Fibroblast of skin of back (primary cell): Measurements from ENCODE around the gene SPC25.

Experiments
- DNase-seq: peaks from one replicate; pipeline ENCODE4 v3.0.0-alpha.2; 2013

SPC25 gene

DNA sequence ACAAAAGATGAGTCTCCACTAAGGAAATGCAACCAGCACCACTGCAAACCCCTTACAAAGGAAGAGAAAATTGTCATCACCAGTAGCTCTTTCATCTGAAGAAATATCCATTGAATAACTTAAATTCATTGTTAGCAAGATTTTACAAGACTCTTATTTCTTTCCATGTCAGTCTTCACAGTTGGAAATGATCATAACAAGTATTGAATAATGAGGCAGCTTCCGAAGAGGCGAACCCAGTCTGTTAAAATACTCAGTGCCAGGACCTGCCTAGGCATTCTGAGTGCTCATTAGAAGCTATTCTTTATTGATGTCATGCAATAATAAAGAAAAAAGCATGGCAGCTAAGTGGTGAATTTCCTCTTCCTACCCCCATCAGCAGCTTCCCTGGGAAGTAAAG, 54.3 kb downstream of the SPC25 start:
- no peak for DNase-seq

DNA sequence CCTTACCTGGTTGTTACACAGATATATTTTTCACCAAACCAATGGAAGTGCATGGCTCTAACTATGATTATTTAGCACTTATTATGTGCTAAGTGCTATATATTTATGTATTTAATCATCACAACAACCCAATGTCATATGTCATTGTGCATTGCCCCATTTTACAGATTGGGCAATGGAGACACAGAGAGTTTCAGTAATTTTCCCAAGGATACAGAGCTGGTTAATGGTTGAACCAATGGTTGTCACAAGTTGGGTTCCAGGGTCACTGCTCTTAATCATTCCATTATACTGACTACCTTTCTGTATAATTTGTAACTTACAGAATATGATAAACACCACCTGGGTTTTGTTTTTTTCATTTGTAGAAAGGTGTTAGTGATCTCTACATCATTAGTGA, 58.6 kb downstream of the SPC25 start:
- DNase-seq: no peak

DNA sequence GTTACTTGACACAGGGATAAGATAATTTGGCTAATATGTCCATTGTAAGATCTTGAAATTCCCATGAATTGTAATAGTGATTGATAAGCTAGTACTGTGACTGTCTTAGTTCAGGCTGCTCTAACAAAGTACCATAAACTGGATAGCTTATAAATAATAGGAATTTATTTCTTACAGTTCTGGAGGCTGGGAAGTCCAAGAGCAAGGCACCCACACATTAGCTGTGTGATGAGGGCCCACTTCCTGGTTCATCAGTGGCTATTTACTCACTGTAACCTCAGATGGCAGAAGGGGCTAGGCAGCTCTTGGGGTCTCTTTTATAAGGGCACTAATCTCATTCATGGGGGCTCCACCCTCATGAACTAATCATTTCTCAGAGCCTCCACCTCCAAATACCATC, 59.3 kb downstream of the SPC25 start:
- no peak for DNase-seq

DNA sequence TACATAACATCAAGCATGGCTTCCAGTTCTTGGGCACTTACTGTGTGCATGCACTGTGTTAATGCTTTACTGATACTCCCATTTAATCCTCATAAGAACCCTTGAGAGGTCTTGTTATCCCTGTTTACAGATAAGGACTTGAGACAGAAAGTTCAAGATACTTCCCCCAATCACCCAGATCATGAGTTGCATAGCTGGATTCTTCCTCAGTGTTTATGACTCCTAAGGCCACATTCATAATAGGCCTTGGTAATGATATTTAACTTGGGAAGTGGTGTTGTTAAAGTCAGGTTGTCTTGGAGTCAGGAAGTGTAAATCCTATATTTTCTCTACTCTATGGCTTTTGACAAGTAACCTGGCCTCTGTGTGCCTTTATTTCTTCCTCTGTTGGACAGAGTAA, 65.1 kb downstream of the SPC25 start:
- DNase-seq: no peak

DNA sequence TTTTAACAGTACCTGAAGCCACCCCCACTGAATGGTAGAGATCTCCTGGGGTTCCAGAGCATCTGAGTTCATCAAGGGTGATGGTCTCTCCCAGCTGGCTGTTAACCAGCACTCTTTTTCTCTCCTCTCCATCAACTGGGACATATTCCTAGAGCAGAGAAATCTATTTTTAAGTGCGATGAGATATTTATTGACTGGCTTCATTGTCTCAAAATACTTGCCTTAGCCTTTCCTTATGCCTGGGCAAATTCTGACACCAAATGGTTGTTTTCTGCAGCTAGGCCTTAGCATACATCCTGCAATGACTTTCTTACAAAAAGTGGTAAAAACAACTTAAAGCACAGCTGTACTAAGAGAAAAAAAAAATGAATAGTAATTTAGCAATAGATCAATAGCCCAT, 68.2 kb downstream of the SPC25 start:
- DNase-seq: no peak

DNA sequence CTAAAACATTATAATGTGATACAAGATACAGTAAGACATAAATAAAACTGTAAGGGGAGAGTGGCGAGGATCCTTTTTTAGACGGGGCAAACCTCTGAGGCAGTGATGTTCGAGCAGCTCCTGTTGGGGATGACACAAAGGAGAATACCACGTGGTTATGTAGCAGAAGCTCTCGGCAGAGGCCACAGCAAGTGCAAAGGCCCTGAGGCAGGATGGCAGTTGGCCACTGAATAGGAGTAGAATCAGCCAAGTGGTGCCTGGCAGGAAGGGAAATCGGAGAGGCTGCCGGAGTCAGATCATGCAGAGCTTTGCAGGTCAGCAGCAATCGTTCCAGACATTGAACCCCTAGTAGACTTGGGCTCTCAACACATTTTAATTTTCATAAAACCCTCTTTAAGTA, 68.7 kb downstream of the SPC25 start:
- no peak for DNase-seq
